EL (cell line): ENCODE measurements around the gene RFPL1.
"Not testable (repeated sequence)": the region's sequence is repeated elsewhere in the genome, so short reads cannot be mapped to it uniquely, and the experiment has no call there.

Source experiments
- DNase-seq: peaks from one replicate; pipeline ENCODE4 v3.0.0-alpha.2; 2016

Gene RFPL1

GRCh38 chr22:29438283-29438682, at the start of gene RFPL1:
Gene RFPL1 (plus strand): TSS chr22:29438583.
- not testable (repeated sequence) for DNase-seq

- no peak for DNase-seq
These were observed 49.7 kb upstream of the RFPL1 start for GRCh38 chr22:29388759-29389090.

GRCh38 chr22:29390270-29390669, 48.1 kb upstream of the RFPL1 start:
- DNase-seq, result no peak

- no peak for DNase-seq
These were observed 46.8 kb upstream of the RFPL1 start for GRCh38 chr22:29391546-29391945.

- no peak for DNase-seq
These were observed 45.3 kb upstream of the RFPL1 start for GRCh38 chr22:29393019-29393608.

GRCh38 chr22:29394931-29395581, 43.3 kb upstream of the RFPL1 start:
- peak; percentile 74 for DNase-seq

GRCh38 chr22:29396126-29396525, 42.3 kb upstream of the RFPL1 start:
- DNase-seq, result no peak

- no peak for DNase-seq
These were observed 40.6 kb upstream of the RFPL1 start for GRCh38 chr22:29397791-29398190.

GRCh38 chr22:29400576-29400975, 37.8 kb upstream of the RFPL1 start:
- no peak for DNase-seq

GRCh38 chr22:29401538-29401937, 36.8 kb upstream of the RFPL1 start:
- DNase-seq, result not testable (repeated sequence)

GRCh38 chr22:29408940-29409339, 29.4 kb upstream of the RFPL1 start:
- DNase-seq, result no peak

GRCh38 chr22:29411569-29412211, 26.7 kb upstream of the RFPL1 start:
- not testable (repeated sequence) for DNase-seq

GRCh38 chr22:29412772-29413171, 25.6 kb upstream of the RFPL1 start:
- DNase-seq, result not testable (repeated sequence)

- DNase-seq, result peak; percentile 16
These were observed 23.3 kb upstream of the RFPL1 start for GRCh38 chr22:29414951-29415591.

GRCh38 chr22:29418704-29419103, 19.7 kb upstream of the RFPL1 start:
- not testable (repeated sequence) for DNase-seq

GRCh38 chr22:29426476-29426875, 11.9 kb upstream of the RFPL1 start:
- DNase-seq, result no peak

- no peak for DNase-seq
These were observed 11.1 kb upstream of the RFPL1 start for GRCh38 chr22:29427176-29427760.

GRCh38 chr22:29431986-29432385, 6.4 kb upstream of the RFPL1 start:
- no peak for DNase-seq

- no peak for DNase-seq
These were observed 4.5 kb upstream of the RFPL1 start for GRCh38 chr22:29433856-29434255.

GRCh38 chr22:29434288-29434687, 4.1 kb upstream of the RFPL1 start:
- DNase-seq, result no peak

- DNase-seq, result no peak
These were observed 2.9 kb upstream of the RFPL1 start for GRCh38 chr22:29435236-29436136.

- DNase-seq, result no peak
These were observed 4.6 kb downstream of the RFPL1 start for GRCh38 chr22:29442976-29443375.

- no peak for DNase-seq
These were observed 5.1 kb downstream of the RFPL1 start for GRCh38 chr22:29443452-29443851.
